Duodenal mucosa (tissue), 2 donors: Measurements from ENCODE around the gene ADD2.

Experiments used
- H3K27ac ChIP-seq: one replicate; pipeline ENCODE4 v1.7.0; 2013; ENCODE audit warnings: low read depth, low read length
- H3K27me3 ChIP-seq, 2 donors: one replicate each; pipeline ENCODE4 v1.7.0; 2013; ENCODE audit warnings: low read length in 2 of 2, control low read depth in 1 of 2; ENCODE audit not compliant: insufficient read depth in 2 of 2, control insufficient read depth in 1 of 2
- H3K36me3 ChIP-seq, 2 donors: one replicate each; pipeline ENCODE4 v1.7.0; 2013; ENCODE audit warnings: low read length in 2 of 2, control low read depth in 1 of 2; ENCODE audit not compliant: insufficient read depth in 2 of 2, control insufficient read depth in 1 of 2
- H3K4me1 ChIP-seq, 2 donors: one replicate each; pipeline ENCODE4 v1.7.0; 2013; ENCODE audit warnings: low read length in 2 of 2, control low read depth in 1 of 2; ENCODE audit not compliant: insufficient read depth in 2 of 2, control insufficient read depth in 1 of 2
- H3K4me3 ChIP-seq, 2 donors: one replicate each; pipeline ENCODE4 v1.7.0; 2013; ENCODE audit warnings: low read length in 2 of 2, low read depth in 1 of 2
- H3K9ac ChIP-seq, 2 donors: one replicate each; pipeline ENCODE4 v1.7.0; 2013; ENCODE audit warnings: low read length in 2 of 2, low read depth in 1 of 2
- H3K9me3 ChIP-seq, 2 donors: one replicate each; pipeline ENCODE4 v1.7.0; 2013; ENCODE audit warnings: low read length in 2 of 2, control low read depth in 1 of 2; ENCODE audit not compliant: control insufficient read depth in 1 of 2

Gene ADD2

DNA sequence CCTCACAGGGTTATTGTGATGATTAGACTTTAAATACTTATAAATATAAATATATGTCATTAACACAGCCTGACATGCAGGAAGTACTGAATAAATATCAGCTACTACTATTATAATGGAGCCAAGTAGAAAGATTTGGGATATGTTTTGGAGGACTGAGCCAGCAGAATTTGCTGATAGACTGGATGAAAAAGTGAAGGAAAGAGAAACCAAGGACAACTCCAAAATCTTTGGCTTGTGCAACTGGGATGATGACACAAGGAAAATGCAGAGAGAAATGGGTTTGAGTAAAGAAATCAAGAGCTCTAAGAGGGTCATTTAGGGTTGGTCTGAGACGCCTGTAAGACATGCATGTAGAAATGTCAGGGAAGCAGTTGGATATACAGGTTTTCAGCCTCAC lies 15.6 kb downstream of the ADD2 start:
- no peaks in the 10 kb centered on the region for H3K36me3 ChIP-seq
- H3K4me1 ChIP-seq: no peaks in the 10 kb centered on the region
- no peaks in the 10 kb centered on the region for H3K9me3 ChIP-seq
- H3K4me3 ChIP-seq: no peak overlapping the region
- no peak overlapping the region for H3K9ac ChIP-seq
- H3K27ac ChIP-seq: no peak overlapping the region
- peaks cover 3 to 16% of the 10 kb centered on the region in 2 donors for H3K27me3 ChIP-seq

DNA sequence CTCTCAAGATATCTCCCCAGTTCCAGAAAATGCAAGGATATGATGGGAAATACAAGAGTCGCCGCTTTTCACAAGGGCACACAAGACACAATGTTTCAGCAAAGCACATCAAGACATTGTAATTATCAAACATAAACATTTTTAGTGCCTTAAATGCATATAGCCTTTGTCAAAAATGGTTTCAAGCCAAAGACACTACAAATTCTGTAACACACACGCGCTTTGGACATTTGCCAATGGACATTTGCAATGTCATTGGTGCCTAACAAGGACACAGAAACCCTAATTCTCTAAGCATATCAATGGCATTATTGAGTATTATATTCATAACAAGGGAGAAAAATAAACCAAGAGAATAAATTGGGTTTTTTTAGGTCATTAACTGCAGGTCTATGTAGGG lies 16.1 kb downstream of the ADD2 start:
- no peak overlapping the region for H3K27ac ChIP-seq
- no peaks in the 10 kb centered on the region for H3K9me3 ChIP-seq
- no peaks in the 10 kb centered on the region for H3K36me3 ChIP-seq
- peaks cover 3 to 18% of the 10 kb centered on the region in 2 donors for H3K27me3 ChIP-seq
- no peaks in the 10 kb centered on the region for H3K4me1 ChIP-seq
- no peak overlapping the region for H3K9ac ChIP-seq
- H3K4me3 ChIP-seq: no peak overlapping the region

DNA sequence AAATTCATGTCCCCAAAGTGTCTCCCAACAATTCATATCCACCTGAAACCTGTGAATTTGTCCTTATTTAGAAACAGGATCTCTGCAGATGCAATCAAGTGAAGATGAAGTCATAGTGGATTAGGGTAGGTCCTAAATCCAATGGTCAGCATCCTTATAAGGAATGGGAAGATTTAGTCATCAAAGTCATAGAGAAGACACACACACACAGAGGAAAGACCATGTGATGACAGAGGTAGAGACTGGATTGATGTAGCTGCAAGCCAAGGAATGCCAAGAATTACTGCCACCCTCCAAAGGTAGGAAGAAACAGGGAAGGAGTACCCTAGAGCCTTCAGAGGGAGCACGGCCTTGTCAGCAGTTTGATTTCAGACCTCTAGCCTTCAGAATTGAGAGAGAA lies 17.7 kb downstream of the ADD2 start:
- Histone ChIP-seq H3K4me3 (no peak overlapping the region), H3K27me3 (peaks cover 2 to 20% of the 10 kb centered on the region in 2 donors), H3K9ac (no peak overlapping the region), H3K4me1 (no peaks in the 10 kb centered on the region), H3K36me3 (no peaks in the 10 kb centered on the region), H3K27ac (no peak overlapping the region), H3K9me3 (no peaks in the 10 kb centered on the region)

DNA sequence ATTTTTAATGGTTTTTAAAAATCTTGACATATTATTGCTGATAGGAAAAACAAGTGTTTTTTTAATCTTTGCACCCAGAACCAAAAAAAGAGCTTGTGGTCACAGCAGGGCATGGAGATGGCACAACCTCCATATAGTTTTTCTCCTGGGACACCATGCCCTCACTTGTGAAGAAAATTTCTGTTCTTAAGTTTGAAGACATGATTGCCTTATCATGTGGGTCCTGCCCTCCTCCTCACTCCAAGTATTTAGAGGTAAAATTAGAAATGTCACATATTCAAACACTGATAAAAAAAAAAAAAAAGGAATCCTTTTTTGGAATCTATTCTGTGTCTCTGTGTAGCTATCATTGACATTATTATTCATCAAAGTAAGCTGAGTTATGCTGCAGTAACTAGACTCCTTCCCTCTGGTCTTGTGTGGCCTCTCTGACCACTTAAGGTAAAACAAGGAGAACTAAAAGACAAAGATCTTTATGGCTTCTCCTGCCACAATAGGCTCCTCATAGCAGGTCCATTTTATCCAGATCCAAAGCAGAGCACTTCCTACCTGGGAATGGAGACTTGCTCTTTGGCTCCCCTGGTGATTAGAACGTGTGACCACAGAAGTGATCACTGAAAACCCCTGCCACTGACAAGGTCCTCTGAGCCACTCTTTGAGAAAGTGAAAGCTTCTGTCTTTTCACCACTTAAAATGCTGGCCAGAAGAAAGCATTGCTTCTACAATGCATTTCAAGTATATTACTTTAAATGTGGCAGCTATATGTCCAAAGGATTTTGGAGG lies 19.8 kb downstream of the ADD2 start:
- H3K9ac ChIP-seq: no peak overlapping the region
- H3K9me3 ChIP-seq: no peaks in the 10 kb centered on the region
- no peaks in the 10 kb centered on the region for H3K36me3 ChIP-seq
- peaks cover 0 to 10% of the 10 kb centered on the region in 2 donors for H3K27me3 ChIP-seq
- no peaks in the 10 kb centered on the region for H3K4me1 ChIP-seq
- H3K27ac ChIP-seq: no peak overlapping the region
- H3K4me3 ChIP-seq: no peak overlapping the region

DNA sequence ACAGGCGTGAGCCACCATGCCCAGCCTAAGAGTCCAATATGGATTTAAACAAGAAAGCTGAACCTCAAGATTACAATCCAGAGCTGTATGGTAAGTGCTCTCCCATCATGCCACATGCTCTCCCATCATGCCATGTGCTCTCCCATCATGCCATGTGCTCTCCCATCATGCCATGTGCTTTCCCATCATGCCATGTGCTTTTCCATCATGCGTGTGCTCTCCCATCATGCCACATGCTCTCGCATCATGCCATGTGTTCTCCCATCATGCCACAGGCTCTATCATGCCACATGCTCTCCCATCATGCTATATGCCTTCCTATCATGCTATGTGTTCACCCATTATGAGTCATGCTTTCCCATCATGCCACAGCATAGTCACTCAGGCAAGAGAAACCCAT lies 20.7 kb downstream of the ADD2 start:
- Histone ChIP-seq H3K27me3 (peaks cover 0 to 10% of the 10 kb centered on the region in 2 donors), H3K36me3 (no peaks in the 10 kb centered on the region), H3K4me3 (no peak overlapping the region), H3K9ac (no peak overlapping the region), H3K4me1 (no peaks in the 10 kb centered on the region), H3K9me3 (no peaks in the 10 kb centered on the region), H3K27ac (no peak overlapping the region)

DNA sequence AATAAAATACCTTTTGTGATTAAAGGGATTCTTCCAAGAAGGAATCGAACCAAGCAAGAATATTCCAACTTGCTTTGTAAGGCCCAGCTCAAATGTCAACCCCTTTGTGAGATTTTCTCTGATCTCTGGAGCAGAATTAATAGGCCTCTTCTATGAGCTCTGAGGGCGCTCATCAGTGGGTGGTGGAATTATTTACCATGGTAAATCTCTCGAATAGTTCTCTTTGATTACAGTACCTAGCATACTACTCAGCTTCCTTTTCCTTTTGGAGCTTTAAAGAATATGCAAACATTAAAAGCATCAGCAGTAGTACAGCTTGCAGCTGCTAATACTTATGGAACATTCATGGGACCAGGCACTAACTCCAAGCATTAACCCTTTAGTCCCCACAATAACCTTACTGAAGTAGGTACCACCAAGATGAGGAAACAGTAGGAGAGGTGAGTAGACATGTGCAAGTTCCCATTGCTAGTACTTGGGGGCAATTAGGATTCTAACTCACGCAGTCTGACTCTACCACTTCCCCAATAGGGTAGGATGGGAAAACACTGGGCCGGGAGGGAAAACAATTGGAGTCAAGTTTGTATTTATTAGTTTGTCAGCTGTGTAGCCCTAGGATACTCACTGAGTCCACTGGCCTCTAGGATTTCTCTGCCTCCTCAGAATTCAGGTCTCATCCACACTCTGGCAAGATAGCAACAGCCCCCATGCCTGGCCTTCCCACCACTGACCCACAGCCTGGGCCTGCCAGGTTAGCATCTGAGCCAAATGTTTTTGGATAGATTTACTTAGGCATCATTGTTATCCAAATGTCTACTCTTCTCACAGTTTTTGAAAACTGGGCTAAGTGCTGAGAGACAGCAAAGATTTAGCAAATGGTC lies 21.7 kb downstream of the ADD2 start:
- H3K4me3 ChIP-seq: no peak overlapping the region
- H3K9me3 ChIP-seq: no peaks in the 10 kb centered on the region
- no peaks in the 10 kb centered on the region for H3K4me1 ChIP-seq
- no peak overlapping the region for H3K9ac ChIP-seq
- H3K36me3 ChIP-seq: no peaks in the 10 kb centered on the region
- peaks cover 0 to 10% of the 10 kb centered on the region in 2 donors for H3K27me3 ChIP-seq
- no peak overlapping the region for H3K27ac ChIP-seq

DNA sequence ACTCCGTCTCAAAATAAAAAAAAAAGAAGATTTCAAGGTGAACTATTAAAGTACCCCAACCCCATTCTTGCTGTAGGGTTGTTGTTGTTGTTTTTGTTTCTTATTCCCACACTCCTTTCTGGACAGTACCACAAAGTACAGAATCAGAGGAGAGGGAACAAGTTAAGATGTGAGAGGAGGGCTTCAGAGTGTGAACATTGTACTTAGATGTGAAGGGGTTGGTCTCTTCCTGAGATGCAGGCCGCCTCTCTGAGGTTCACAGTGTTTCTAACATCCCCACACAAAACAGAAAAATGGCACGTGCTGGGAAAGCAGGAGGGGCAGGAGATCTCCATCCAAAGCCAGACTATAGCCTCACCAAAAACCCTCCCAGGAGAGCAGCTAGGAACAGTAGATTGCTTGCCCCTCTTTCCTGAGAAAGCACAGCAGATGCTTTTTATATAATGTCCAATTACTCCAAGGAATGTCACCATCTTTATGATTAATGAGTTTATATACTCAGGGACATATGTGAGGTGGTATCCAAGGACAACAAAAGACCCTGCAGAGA lies 22.6 kb downstream of the ADD2 start:
- H3K36me3 ChIP-seq: no peaks in the 10 kb centered on the region

DNA sequence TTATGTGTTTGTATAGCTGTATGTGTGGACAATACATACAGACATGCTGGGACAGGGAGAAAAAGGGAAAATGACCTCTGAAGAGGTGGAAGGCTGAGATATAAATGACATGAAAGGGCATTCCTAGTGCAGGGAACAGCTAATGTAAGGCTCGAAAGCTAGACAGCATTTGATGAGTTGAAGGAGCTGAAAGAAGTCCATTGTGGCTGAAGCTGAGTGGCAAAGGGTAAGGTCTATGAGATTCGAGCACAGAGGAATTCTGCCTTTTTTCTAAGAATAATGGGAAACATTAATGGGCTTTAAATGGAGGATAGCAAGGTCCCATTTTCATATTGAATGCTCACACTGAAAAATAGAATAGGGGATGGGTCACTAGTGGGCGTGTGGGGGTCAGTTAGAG lies 23.6 kb downstream of the ADD2 start:
- Histone ChIP-seq H3K9me3 (no peaks in the 10 kb centered on the region), H3K4me1 (no peaks in the 10 kb centered on the region), H3K36me3 (no peaks in the 10 kb centered on the region), H3K4me3 (no peak overlapping the region), H3K27me3 (peaks cover 0 to 6% of the 10 kb centered on the region in 2 donors), H3K9ac (no peak overlapping the region), H3K27ac (no peak overlapping the region)

More for the DNA sequence above, 22.6 kb downstream of the ADD2 start:
- Histone ChIP-seq H3K27ac (no peak overlapping the region), H3K4me3 (no peak overlapping the region), H3K9ac (no peak overlapping the region), H3K4me1 (no peaks in the 10 kb centered on the region), H3K9me3 (no peaks in the 10 kb centered on the region), H3K27me3 (peaks cover 0 to 10% of the 10 kb centered on the region in 2 donors)

DNA sequence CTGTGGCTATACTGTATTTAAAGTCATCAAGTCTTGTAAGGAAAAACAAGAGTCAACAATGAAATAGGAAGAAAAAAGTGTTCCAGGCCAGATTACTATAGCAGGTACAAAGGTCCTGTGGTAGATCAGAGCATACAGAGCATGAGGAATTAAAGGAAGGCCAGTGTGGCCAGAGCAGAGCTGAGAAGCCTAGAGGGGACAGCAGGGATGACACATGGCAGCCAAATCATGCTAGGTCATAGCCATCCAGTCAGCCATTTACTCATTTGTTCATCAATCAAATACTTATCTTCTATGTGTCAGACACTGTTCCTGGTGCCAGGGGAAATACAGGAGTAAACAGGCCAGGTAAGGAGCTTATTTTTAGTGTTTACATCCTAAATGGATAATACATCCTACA lies 24.3 kb downstream of the ADD2 start:
- H3K27me3 ChIP-seq: peaks cover 0 to 6% of the 10 kb centered on the region in 2 donors
- H3K9ac ChIP-seq: no peak overlapping the region
- H3K27ac ChIP-seq: no peak overlapping the region
- H3K4me3 ChIP-seq: no peak overlapping the region
- no peaks in the 10 kb centered on the region for H3K9me3 ChIP-seq
- H3K4me1 ChIP-seq: no peaks in the 10 kb centered on the region
- H3K36me3 ChIP-seq: no peaks in the 10 kb centered on the region

DNA sequence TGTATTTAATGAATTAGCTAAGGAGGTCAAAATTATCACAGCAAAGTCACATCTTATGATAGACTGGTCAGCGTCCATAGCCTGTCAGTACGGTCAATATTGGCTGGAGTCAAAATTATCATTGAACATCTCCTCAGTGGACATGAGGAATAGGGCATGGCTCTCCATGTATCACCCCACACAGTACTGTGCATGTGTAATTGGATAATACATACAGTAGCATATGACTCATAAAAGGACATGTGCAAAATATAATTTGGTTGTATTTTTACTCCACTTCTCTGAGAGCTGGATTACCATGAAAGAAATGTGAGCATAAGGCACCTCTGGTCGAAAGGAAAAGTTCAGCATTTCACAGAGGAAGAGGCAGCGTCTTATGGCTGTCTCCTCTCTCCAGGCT lies 24.9 kb downstream of the ADD2 start:
- H3K27me3 ChIP-seq: peaks cover 0 to 6% of the 10 kb centered on the region in 2 donors
- H3K9ac ChIP-seq: no peak overlapping the region
- H3K36me3 ChIP-seq: no peaks in the 10 kb centered on the region
- no peaks in the 10 kb centered on the region for H3K4me1 ChIP-seq
- H3K27ac ChIP-seq: no peak overlapping the region
- no peaks in the 10 kb centered on the region for H3K9me3 ChIP-seq
- no peak overlapping the region for H3K4me3 ChIP-seq
